HG02884 (cell line): ENCODE results near the gene RNASET2.
"Not testable (repeated sequence)": the region's sequence is repeated elsewhere in the genome, so short reads cannot be mapped to it uniquely, and the experiment has no call there.

Experiments
- ATAC-seq: cut with Tn5 transposase; IDR thresholded peaks from one replicate; pipeline ENCODE4 v1.9.1; 2021; ENCODE audit warnings: mild to moderate bottlenecking, moderate library complexity; ENCODE audit not compliant: unreplicated experiment

RNASET2 gene

DNA sequence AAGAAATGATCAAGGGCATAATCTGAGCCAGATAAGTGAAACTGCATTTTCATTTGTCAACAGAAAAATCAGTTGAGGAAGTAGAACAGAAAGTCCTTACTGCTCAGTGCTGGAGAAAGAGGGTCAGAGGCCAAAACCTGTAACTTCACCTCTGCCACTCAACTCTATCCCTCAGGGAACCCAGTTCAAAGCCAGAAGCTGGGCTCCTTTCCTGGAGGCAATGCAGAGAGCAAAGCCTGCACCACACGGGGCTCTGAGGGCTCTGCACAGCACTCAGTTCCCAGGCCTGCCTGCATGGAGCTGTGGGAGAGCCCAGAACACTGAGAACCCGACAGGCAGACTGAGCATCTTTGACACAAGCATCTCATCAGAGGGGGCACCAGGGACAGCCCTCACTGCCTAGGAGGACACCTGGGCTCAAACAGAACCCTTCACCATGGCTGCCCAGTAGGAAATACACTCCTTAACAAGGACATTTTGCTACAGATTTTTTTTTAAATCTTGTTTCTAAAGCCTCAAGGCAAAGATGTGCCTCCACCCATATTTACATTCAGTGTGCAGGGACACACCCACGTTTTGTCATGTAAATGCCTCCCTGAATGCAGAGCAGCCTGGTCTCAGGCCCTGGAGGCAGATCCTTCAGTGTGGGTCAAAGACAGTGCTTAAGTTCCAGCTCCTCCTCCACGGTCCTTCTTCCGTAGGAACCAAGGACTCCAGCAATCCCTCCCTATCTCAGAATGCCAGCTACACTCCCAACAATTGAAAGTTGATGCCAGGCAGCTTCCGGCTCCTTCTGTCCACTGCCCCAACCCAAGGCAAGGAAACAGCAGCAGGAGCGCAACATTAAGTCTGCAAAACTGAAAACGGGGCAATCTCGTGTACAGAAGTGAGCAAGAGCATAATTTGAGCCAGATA is 6.6 kb downstream of the RNASET2 start:
- peak; percentile 7 for ATAC-seq

DNA sequence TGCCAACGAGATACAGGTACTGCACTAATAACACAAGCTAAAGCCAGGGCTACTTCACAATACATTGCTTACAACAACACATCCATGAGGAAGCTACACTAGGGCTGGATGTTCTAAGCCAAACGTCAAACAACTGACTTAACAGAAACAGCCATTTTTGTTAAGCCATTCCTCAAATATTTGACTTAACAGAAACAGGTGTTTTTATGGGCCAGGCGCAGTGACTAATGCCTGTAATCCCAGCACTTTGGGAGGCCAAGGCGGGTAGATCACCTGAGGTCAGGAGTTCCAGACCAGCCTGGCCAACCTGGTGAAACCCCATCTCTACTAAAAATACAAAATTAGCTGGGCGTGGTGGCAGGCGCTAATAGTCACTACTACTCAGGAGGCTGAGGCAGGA is 7.6 kb downstream of the RNASET2 start:
- not testable (repeated sequence) for ATAC-seq

- ATAC-seq: no peak
Measured at GRCh38 chr6:166947251-166947650, 9.1 kb downstream of the RNASET2 start.

DNA sequence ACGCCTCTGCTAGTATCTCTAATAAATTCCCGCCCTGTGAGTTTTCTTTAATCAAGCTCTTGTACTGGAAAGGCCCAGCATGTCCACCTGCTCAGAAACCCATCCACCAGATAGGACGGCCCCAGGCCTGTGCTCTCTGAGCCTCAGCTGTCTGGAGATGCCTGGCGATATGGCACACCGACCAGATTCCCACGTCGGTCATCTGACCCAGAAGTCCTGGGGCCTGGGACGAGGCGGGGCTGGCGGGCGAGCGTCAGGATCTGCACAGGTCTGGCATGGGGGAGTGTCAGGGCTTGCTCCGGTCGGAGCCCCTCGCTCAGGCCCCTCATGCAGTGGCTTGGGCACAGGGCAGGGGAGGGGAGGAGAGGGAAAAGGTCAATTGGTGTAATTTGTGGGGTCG is 10.2 kb downstream of the RNASET2 start:
- no peak for ATAC-seq

DNA sequence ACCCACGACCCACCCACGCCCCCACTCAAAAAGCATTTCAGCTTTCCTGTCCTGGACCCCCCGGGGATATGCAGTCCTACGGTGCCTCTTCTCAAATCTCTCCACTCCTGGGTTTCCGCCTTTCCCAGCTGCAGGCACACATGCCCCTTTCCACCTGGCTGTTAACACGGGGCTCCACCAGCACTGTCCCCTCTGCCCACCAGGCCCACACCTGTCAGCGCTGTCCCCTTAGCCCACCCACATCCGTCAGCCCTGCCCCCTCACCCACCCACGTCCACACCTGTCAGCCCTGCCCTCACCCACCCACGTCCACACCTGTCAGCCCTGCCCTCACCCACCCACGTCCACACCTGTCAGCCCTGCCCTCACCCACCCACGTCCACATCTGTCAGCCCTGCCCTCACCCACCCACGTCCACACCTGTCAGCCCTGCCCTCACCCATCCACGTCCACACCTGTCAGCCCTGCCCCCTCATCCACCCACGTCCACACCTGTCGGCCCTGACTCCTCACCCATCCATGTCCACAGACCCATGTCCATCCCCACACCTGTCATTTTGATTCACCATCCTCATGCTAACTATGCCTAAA is 11.6 kb downstream of the RNASET2 start:
- no peak for ATAC-seq

- ATAC-seq: no peak
Measured at GRCh38 chr6:166942393-166943168, 13.8 kb downstream of the RNASET2 start.

DNA sequence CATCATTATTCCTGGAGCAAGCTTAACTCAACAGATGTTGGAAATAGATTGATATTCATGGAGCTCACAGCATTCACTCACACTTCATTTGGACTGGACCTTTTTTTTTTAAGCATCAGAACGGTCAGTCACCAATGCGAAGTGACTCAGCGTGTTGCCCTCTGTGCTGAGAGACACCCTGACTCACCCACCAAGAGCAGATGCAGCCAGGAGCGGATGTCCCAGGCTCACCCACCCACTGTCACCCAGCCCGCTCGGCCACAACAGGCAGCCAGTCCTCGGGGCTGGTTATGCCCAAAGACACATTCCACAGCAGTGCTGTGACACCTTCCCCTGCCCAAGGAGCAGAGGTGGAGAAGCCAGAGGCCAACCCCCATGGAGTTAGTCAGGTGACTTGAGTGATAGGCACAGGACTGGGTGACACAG is 15.7 kb downstream of the RNASET2 start:
- no peak for ATAC-seq

DNA sequence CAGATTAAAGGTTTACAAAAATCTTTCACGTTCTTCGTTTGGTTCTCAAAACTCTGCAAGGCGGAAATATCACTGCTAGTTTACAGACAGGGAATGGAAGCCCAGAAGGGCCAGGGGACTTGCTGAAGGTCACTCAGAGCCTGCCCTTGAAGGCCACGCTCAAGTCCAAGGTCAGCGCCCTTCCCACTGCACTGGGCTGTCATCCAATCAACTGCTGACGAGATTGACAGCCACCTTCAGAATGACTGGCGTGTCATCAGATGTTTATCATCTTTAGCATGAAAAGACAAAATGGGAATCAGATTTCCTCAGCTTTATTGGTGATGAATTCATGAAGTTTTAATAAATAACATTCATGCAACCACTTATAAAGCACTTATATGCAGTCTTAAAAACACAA is 16.5 kb downstream of the RNASET2 start:
- ATAC-seq: no peak

DNA sequence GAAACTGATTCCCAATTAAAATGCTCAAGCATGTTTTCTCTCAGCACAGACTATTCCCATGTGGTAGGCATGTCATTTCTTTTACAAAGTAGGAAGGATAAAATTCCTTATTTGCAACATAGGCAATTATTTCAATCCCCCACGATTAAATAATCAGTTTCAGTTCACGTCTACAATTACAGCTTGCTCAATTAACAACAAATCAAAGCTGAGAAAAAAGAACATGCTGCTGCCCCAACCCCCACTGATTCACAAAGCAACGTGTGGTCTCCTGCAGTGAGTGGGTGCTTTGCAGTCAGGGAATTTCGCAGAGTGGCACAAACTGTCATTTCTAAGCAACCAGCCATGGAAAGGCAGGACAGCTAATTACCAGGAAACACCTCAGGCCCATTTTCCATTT is 17.0 kb downstream of the RNASET2 start:
- ATAC-seq: no peak

DNA sequence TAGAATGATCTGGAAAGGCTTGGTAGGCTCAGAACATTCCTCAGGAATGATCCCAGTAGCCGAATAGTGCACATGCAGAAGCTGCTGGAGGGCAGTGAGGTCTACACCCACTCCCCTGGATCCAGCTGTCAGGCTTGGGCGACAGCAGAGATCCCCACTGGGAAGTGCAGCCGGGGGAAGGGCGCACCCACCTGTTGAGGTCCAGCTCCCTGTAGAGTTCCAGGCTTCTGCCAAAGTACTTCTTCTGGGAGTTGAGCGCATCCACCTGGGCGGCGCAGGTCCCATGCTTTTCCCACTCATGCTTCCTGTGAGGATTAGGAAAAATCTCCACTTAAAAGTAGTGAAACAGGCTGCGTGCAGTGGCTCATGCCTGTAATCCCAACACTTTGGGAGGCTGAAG is 17.6 kb downstream of the RNASET2 start:
- no peak for ATAC-seq

GRCh38 chr6:166938150-166938549 is 18.2 kb downstream of the RNASET2 start:
- ATAC-seq: no peak

DNA sequence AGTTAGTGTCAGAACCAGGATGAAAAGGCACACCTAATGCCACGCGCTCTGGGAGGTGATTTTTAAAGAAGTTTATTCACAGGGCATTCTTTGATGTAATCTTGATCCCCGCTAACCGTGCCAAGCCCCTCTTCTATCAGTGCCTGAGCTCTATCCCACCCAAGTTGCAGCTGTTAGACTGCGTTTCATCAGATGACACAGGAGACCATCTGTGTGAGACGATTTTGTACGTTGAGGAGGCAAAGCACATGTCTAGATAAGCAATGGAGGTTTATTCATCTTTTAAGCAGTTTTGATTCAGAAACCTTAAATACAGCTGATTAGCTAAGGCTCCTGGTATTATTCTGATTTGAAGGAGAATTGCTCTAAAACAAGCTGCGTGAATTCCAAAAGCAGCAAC is 18.6 kb downstream of the RNASET2 start:
- ATAC-seq: no peak

DNA sequence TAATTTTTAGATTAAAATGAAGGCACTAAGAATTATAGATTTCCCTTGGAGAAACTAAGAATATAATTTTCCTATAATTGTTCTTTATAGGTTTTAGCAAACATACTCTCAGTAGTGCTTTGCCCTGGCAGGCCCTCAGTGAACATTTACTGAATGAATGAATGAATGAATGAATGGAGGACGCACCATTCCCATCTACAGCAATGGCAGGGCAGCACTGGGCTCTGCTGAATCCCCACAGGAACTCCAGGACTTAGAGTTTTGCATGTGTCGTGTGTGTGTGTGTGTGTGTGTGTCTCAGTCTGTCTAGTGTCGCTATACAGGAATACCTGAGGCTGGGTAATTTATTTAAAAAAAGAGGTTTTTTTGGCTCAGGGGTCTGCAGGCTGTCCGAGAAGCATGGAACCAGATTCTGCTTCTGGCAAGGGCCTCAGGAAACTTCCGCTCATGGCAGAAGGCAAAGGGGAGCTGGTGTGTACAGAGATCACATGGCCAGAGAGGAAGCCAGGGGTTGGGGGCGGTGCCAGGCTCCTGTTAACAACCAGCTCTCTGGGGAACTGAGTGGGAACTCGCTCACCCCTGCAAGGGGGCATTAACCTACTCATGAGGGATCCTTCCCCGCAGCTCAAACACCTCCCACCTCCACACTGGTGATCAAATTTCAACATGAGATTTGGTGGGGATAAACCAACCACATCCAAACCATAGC is 20.1 kb downstream of the RNASET2 start:
- no peak for ATAC-seq

DNA sequence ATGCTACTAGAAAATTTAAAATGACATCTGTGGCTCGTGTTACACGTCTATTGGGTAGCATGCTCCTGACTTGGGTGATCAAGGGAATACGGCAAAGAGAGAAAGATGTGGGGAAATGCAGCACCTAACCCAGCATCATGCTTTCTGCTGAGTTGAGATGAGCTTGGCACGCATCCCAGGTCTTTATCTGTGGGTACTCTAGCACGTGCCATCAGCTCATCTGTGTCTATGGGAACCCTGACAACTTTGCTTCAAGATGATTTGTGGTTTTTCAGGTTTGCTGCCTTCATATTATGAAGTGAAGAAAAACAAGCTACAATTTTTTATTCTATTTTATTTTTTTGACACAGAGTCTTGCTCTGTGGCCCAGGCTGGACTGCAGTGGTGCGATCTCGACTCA is 21.0 kb downstream of the RNASET2 start:
- ATAC-seq: no peak

DNA sequence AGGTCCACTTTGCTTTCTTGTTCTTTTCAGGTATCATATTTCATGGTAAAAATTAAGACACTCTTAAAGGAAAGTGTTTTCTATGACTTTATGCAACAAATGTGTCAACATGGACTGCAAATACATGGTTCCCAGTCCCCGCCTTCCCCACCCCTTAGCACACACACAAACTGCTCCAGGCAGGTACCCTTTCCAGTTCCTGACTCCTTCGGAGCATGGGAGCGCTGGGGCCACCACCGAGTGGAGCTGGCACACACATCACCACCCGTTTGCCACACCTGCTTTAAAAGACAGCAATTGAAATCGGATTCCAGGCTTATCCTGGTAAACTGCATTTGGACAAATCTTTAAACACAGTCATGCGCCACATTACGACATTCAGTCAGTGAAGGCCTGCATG is 22.2 kb downstream of the RNASET2 start:
- no peak for ATAC-seq

GRCh38 chr6:166933396-166933795 is 23.0 kb downstream of the RNASET2 start:
- ATAC-seq: no peak

DNA sequence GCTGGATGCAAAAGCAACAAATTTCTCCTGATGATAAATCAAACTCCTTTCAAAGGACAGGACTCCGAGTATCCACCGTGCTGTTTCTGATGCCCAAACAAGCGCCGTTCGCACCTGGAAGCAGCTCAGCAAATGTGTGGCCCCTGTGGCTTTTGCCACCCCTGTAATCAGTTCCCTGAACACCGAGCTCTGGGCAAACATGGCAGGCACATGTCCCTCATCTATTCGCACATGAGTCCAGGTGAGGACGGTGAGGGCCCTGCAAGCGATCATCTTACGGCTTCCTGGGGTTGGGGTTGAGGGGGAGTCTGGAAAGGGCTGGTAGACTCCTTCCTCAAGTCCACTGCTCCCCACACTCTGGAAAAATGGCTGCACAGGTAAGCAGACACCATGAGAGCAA is 23.7 kb downstream of the RNASET2 start:
- no peak for ATAC-seq

DNA sequence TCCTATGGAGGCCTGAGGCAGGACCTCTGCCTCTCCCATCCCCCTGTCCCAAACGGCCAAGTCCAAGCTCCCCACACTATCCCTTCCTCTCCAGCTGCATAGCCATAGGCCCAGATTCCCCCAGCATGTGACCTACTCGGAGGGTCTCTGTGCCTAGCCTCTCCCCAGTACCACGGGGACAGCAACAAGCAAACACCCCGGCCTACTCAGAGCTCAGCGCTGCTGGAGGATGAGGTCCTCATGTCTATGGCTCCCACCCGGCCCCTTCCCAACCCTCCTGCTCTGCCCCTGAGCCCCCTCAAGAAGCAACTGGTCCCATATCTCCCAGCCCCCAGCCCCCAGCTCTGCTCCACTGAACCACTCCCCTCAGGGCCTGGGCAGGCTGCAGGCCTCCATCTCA is 24.2 kb downstream of the RNASET2 start:
- no peak for ATAC-seq

GRCh38 chr6:166931426-166931970 is 24.9 kb downstream of the RNASET2 start:
- ATAC-seq: no peak

GRCh38 chr6:166930354-166930891 is 25.9 kb downstream of the RNASET2 start:
- no peak for ATAC-seq
